Measurements from ENCODE around the gene SH2D5.
A peak's percentile ranks its signal among the peaks of the same experiment; 100 is the strongest.

Gene SH2D5

GRCh38 chr1:20732071-20732587, 374 bp downstream of the SH2D5 start (continued):
- TF ChIP-seq PRDM1 (tag by site-specific recombination; IDR thresholded peaks at IDR 0.05) (no peak), ZNF114 (tag by site-specific recombination; IDR thresholded peaks at IDR 0.05) (no peak), ZBTB10 (tag by site-specific recombination; IDR thresholded peaks at IDR 0.05) (peak; percentile 89), BCL11A (tag by site-specific recombination; IDR thresholded peaks at IDR 0.05; ENCODE audit: low read depth) (peak; percentile 11; the same call in 1 of the 2 replicates), ZNF341 (tag by site-specific recombination; IDR thresholded peaks at IDR 0.05; ENCODE audit: low read depth) (no peak), WT1 (tag by site-specific recombination; IDR thresholded peaks at IDR 0.05) (peak; percentile 34; the same call in 1 of the 2 replicates), ZBTB48 (tag by site-specific recombination; IDR thresholded peaks at IDR 0.05) (no peak; the same call in 1 of the 2 replicates), ZNF26 (tag by site-specific recombination; IDR thresholded peaks at IDR 0.05) (no peak), ZFP3 (tag by site-specific recombination; IDR thresholded peaks at IDR 0.05; ENCODE audit: low read depth) (no peak), ZNF433 (tag by site-specific recombination; IDR thresholded peaks at IDR 0.05; ENCODE audit: low read depth) (no peak), ZNF23 (tag by site-specific recombination; IDR thresholded peaks at IDR 0.05; ENCODE audit: borderline replicate concordance) (no peak), SCRT1 (tag by site-specific recombination; IDR thresholded peaks at IDR 0.05; ENCODE audit: borderline replicate concordance) (no peak), ZNF548 (tag by site-specific recombination; IDR thresholded peaks at IDR 0.05) (no peak), SP3 (tag by site-specific recombination; IDR thresholded peaks at IDR 0.05) (peak; percentile 76), ZNF221 (tag by site-specific recombination; IDR thresholded peaks at IDR 0.05; ENCODE audit: borderline replicate concordance) (no peak), TRIM28 (IDR thresholded peaks at IDR 0.05; ENCODE audit: borderline replicate concordance, low read length) (no peak), ZBTB6 (tag by site-specific recombination; IDR thresholded peaks at IDR 0.05) (no peak), ZEB2 (tag by site-specific recombination; IDR thresholded peaks at IDR 0.05) (peak; percentile 71), ZNF623 (tag by site-specific recombination; IDR thresholded peaks at IDR 0.05) (0 out of 2 replicates have a peak, but pooled peaks have one; percentile 2), ZNF529 (tag by site-specific recombination; IDR thresholded peaks at IDR 0.05; ENCODE audit: insufficient replicate concordance) (no peak), ZNF664 (tag by site-specific recombination; IDR thresholded peaks at IDR 0.05) (no peak), GLIS2 (tag by site-specific recombination; IDR thresholded peaks at IDR 0.05) (peak; percentile 67), YY2 (tag by site-specific recombination; IDR thresholded peaks at IDR 0.05) (peak; percentile 23; the same call in 1 of the 2 replicates), ZNF16 (tag by site-specific recombination; IDR thresholded peaks at IDR 0.05; ENCODE audit: low read depth) (no peak), ZNF19 (tag by site-specific recombination; IDR thresholded peaks at IDR 0.05; ENCODE audit: low read depth) (no peak), ZNF585B (tag by site-specific recombination; IDR thresholded peaks at IDR 0.05) (no peak), ZNF324 (tag by site-specific recombination; IDR thresholded peaks at IDR 0.05) (no peak), OSR2 (tag by site-specific recombination; IDR thresholded peaks at IDR 0.05) (peak; percentile 57; the same call in 1 of the 2 replicates), ZBTB26 (tag by site-specific recombination; optimal IDR thresholded peaks at IDR 0.05) (peak; percentile 73), ZNF138 (tag by site-specific recombination; IDR thresholded peaks at IDR 0.05; ENCODE audit: borderline replicate concordance) (no peak), ZBTB21 (tag by site-specific recombination; IDR thresholded peaks at IDR 0.05) (no peak)
- TF ChIP-seq, protein P1, sequence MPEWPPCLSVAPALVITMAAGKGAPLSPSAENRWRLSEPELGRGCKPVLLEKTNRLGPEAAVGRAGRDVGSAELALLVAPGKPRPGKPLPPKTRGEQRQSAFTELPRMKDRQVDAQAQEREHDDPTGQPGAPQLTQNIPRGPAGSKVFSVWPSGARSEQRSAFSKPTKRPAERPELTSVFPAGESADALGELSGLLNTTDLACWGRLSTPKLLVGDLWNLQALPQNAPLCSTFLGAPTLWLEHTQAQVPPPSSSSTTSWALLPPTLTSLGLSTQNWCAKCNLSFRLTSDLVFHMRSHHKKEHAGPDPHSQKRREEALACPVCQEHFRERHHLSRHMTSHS (tag by site-specific recombination; IDR thresholded peaks at IDR 0.05), result no peak
- TF ChIP-seq, protein P2, sequence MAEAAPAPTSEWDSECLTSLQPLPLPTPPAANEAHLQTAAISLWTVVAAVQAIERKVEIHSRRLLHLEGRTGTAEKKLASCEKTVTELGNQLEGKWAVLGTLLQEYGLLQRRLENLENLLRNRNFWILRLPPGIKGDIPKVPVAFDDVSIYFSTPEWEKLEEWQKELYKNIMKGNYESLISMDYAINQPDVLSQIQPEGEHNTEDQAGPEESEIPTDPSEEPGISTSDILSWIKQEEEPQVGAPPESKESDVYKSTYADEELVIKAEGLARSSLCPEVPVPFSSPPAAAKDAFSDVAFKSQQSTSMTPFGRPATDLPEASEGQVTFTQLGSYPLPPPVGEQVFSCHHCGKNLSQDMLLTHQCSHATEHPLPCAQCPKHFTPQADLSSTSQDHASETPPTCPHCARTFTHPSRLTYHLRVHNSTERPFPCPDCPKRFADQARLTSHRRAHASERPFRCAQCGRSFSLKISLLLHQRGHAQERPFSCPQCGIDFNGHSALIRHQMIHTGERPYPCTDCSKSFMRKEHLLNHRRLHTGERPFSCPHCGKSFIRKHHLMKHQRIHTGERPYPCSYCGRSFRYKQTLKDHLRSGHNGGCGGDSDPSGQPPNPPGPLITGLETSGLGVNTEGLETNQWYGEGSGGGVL (tag by site-specific recombination; IDR thresholded peaks at IDR 0.05), result peak; percentile 40
